Right hindlimb (tissue), 1 donor: ENCODE results near the gene KIRREL3.

ENCODE experiments used
- DNase-seq: peaks from one replicate; pipeline ENCODE4 v3.0.0-alpha.2; 2018

Gene KIRREL3

DNA sequence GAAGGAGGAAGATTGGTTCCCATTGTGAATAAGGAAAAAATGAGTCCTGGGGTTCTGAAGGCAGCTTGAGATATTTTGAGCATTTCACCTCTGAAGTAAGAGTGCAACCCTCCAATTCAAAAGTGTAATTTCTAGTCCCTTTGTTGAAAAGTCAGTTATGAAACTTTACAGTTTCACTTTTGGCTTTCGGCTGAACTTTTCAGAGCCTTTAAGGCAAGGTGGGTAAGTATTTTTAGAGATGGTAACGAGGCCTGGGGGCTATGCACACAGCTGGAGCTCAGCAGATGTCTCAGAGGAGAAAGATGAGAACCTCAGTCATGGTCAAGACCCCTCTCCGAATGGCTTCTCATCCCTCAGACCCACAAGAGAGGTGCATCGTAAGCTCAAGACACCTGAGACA is 267.6 kb downstream of the KIRREL3 start:
- no peak for DNase-seq

DNA sequence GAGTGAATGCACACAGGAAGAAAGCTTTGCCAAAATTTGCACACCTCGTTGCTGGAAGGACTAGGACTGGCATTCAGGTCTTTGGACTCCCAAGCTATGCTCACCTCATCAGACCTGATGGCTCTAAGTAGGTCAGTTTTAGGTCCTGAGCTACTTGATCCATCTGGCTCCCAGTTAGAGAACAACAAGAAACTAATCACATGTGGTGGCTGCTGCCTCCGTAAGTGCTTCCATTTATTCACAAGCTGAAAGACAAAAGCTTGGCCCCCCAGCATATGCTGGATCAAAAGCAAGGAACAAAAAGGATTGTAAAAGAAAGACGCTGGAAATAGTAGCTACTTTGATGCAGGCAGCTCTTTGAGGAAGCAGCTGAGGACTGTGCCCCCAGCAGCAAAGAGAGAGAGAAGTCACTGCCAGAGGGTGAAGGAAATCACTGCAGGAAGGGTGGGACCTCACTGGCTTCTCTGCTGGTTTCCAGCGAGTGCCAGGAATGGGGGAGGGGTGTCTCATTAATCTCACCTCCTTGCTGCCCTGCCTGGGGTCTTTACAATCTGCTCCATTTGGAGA is 268.9 kb downstream of the KIRREL3 start:
- no peak for DNase-seq

DNA sequence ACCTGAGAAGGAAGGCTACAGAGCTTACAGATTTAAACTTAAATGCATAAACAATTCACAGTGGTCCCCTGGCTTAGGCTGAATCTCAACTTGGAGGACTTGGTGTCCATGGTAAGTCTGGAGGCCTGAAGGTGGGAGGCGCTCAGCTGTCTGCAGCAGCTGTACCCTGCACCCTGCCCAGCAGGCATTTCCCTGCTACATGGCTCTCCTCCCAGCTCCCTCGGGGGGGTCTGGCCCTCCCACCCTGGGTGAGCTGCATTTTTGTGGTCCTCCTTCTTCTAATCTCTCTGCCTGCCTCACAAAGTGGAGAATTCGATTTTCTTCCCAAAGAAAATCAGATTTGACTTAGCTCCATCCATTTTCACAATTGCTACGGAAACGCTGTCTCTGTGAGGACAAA is 273.2 kb downstream of the KIRREL3 start:
- DNase-seq: no peak

DNA sequence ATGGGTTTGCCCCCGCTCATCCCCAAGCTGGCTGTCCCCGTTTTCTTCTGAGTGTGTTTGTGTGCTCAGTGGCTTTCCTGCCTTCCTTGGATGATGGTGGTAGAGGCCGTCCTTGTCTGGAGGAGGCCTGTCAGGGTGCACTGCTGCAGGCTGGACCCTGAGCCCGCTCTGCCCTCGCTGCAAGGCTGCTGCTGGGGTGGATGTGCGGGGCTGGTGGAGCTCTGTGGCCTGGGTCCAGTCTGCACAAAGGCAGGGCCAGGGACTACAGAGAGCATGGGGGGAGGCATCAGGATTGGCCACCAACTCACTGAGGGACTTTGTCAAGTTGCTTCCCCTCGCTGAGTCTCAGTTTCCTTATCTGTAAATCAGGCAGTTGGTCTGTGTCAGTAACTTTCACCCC is 275.0 kb downstream of the KIRREL3 start:
- DNase-seq: no peak

DNA sequence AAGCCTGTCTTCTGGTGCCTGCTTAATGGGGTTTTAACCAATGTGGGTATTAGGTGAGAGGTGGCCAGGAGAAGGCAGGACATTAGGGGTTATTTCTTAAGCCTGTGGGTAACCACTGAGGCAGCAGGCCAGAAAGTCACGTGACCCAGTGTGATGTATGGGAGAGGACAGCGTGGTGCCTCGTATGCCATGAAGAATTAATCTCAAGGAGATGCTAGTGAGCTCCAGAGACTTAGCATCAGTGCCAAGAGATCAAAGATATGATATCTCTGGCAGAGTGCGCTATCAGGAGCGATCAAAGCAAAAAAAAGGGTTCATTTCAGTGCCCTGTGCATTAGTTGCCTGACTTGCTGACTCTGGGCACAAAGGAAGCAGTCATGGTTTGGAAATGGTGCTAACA is 275.5 kb downstream of the KIRREL3 start:
- no peak for DNase-seq

DNA sequence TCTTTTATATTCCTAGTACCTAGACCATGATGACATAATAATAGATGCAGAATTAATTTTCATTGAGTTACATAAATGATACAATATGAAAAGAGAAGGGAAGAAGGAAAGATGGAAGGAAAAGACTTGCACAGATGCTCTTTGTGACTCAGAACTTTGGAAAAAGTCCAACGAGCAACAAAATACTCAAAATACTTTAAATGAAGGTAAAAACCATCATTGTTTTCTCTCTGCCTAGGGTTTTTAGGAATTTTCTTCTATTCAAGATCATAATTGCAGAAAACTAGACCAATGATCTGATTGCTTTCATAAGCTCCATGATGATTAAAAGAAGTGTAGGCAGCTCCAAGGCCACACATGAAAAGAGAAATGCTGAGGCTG is 276.9 kb downstream of the KIRREL3 start:
- DNase-seq: no peak

DNA sequence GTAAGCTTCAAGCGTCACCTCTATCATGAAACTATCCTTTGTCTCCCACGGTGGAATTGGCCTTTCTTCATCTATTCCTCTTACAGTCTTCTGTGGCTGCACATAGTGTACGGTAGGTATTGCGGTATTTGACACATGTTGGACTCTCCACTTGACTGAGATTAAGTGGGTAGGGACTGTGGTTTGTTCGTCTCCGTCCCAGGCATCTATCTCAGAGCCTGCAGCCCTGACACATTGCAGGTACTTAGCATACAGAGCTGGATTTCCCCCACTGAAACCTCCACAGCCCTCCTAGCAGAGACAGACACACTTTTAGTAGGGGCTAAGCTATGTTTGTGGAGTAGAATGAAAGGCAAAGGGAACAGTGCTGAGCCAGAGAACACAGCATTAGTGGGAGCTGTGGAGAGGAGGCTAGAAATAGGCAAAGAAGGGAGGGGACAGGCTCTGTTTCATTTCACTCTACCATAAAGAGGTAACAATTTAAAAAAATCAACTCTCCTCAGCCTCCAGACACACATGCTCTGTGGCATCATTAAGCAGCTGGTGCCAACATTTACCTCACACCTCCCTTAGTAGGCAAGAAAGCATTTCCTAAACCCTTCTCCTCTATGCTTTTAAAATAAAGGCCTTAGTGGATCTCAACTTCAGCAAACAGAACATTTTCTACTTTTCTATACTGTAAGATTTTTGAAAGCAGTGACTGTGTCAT is 277.5 kb downstream of the KIRREL3 start:
- no peak for DNase-seq

DNA sequence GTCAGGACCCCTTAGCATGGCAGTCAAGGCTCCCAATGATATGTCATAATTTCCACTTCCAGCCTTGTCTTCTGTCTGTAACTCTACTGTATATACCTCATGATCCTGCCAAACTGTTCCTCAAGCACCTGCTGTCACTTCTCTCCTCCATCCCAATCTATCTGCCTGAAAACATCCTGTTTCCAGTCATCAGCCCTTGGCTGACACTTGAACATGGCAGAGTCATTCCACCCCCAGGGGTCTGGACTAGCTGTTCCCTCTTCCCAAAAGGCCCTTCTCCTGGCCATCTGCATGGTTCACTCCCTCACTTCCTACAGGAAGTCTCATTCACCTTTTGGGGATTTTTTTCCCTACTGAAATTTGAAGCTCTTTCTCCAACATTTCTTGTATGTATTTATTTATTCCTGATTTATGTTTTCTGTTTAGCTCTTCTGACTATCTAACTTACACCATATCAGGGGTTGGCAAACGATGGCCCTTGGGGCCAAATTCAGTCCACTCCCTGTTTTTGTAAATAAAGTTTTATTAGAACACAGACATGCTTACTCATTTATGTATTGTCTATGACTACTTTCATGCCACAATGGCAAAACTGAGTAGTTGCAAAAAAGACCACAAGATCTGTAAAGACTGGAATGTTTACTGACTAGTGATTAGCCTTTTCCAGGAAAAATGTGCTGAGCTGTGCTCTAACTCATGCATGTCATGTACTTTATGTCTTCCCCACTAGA is 278.4 kb downstream of the KIRREL3 start:
- DNase-seq: no peak

DNA sequence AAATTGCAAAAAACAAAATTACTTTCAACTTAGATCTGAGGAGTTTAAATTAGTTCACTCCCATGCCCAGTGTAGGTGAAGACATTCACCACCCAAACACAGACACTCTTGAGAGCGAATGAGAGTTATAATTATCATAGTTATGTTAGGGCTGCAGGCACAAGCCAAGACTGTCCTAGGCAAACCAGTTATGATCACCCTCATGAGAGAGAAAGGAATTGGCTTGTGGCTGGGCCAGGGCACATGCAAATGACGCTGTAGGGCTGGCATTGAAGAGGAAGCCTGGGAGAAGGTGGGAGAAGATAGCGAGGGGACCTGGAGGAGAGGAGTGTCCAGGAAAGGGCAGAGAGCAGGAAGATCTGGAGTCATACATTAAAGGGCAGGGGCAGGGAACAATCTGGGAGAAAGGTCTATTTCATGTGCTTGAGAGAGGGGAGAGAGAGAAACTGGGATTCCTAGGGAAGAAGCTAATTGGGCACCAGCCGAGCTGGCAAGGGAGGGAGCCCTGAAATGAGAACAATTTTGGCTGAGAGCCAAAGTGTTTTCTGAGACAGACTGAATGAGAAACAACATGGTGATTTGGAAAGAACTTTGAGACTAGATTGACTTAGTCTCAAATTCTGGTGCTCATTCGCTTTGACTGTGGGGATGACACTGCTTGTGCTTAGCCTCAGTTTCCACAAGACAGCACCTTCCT is 279.9 kb downstream of the KIRREL3 start:
- DNase-seq: no peak

DNA sequence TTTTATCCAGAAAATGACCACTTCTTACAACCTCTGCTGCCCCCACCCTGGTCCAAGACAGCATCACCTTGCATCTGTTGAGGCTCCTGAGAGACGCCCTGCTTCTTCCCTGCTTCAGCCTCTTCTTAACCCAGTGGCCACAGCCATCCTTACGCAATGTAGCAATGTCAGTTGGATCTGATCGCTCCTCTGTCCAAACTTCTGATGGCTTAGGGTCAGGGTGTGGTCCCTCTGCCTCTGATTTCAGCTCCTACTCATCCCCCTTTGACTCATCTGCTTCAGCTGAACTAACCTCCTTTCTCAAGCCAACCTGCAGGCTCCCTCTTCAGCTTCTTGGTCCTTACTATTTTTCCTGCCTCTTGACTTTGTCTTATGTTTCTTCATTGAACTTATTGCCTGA is 280.8 kb downstream of the KIRREL3 start:
- no peak for DNase-seq

DNA sequence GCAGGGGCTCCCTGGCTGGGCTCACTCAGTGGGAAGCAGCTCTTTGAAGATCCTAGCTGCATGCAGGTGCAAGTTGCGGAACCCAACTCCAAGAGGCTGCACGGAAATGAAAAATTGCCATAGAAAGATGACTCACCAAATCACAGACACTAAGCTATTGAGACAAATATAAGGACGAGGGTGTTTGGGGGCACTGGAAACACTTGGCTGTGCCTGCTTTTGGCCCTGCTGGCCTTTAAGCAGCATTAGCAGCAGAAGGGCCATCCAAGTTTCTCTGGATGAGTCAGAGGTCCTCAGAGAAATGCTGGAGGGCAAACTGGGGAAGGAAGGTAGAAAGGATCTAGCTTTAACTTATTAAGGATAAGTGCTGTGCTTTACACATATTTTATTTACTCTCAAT is 282.3 kb downstream of the KIRREL3 start:
- DNase-seq: no peak

DNA sequence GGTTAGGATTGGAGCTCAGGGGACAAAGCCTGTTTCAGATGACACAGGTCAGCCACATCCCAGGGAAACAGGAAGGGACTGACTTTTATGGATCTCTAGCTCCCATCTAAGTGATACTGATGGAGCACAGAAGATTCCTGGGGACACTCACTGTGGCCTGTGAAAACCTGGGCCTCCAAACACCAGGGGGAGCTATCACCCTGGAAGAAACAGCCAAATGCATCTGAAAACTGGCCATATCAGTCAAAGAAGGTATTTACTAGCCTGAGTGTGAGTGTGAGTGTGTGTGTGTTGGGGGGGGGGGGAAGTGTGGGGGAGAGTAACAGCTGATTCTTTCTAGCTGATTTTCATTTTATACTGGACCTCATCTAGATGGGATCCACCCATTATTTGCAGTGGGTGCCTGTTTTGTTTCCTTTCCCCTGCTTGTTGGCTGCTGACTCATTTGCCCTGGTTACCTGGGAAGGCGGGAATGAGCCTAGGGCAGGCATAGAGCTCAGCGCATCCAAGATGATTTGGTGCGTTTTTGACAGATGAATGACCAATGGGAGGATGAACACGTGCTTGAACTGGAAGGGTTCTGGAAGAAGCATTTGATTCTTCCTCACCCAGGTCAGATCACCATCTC is 284.0 kb downstream of the KIRREL3 start:
- DNase-seq: peak; percentile 50

DNA sequence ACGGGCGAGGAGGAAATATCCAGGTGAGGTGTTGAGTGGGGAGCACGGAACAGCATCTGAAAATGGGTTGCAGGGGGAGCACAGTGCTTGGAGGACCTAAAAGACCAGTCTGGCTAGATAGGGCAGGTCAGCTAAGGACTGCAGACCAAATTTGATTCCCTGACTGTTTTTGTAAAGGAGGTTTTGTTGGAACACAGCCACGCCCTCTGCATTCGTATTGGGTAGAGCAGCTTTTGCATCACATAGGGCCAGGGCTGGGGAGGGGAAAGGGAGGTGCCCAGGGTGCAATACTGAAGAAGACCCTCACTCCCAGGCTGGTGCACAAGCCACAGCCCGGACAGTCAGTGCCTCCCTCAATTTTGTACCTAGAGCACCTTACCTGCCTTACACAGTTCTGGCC is 286.8 kb downstream of the KIRREL3 start:
- DNase-seq: no peak

DNA sequence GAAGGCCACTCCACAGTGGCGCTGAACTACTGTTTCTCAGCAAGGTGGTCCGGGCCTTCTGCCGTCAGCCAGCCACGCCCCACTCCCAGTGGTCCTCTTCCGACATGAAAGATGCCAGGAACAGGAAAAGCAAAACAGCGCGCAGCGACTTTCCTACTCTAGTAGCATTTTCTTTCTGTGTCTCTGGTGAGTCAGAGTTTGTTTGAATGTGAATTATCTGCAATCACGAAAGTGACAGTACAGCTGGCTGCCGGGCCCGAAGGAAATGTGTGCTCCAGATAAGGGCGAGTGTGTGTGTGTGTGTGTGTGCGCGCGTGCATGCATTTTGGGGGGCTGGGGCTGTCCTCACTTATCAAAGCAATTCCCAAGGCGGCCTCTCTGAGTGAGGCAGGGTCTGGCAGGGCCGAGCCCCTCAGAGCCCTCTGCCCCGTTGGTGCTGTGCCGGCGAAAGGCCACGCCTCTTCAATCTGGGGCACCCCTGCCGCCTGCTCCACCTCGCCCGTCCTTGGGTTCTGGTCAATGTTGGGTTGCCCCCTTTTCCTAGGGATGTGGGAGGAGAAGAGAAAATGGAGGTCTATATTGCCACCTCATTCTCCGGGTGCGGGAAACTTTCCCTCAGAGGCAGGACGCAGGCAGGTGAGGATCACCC is 288.5 kb downstream of the KIRREL3 start:
- no peak for DNase-seq

DNA sequence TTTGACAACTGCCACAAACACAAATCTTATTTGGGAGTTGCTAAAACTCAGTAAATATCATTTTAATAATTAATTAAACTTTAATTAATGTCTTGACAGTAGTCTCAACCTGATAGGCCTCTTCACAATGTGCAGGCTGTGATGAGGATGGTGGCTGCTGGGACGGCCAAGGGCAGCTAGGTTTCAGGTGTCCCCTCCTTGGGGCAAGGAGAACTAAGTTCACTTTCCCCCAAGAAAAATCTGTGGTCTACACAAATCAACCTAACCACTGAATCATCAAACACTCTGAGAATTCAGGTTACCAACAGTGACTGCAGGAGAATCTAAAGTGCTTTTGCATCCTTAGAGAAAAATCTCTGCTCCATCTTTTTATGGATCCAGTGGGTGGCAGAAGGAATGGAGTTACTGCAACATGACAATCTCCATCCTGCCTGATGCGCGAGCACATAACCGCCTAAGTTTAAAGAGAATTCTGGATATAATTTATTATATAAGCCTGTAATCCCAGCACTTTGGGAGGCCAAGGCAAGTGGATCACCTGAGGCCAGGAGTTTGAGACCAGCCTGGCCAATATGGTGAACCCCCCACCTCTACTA is 289.7 kb downstream of the KIRREL3 start:
- no peak for DNase-seq

DNA sequence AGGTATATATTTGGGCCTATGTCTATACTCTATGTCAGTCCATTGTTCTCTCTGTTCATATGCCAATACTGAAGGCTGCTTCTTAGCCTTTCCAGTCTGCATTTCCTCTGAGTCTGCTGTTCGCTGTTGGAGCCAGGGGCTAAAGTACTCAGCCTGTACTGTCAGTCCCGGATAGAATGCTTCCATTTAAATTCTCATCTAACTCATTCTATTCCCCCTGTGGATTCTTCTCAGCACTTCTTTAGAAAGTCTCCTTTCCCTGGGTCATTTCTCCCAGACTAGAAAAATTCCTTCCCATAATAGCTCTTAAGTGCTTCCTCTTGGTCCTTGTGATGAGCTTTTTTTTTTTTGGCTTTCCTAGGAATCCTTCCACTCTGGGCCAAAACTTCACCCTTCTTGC is 293.1 kb downstream of the KIRREL3 start:
- no peak for DNase-seq

DNA sequence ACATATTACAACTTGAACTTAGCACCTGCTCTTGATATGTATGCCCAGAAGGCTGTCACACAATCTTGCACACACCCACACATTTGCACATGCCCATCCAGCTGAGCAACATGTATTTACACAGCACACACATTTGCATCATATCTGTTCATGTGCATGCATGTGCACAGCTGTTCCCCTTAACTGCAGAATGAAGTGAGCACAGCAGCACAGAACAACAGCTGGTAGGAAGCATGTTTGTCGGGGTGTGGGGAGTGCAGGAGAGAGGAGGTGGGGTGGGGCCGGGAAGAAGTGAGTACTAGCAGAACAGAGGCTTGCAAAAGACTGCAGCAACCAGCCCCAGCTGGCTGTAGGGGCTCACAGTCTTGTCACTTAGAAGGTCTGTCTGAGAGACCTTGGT is 296.5 kb downstream of the KIRREL3 start:
- DNase-seq: peak; percentile 40

DNA sequence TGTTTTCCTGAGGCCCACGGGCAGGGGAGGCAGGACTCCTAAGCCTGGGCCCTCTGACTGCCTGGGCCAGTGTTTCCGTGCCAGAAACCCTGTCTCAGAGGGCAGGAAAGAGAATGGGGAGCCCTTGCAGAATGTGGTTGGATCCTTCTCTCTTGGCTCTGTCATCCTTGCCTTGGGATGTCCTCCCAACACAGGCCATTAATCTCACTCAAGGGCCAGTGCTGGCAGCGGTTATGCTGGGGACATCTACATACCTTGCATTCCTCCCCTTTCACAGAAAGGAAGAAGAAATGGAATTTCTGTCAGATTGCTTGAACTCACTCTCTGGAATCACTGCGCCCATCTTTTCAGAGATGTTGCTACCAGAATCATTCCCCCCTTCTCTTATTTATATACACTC is 296.9 kb downstream of the KIRREL3 start:
- DNase-seq: no peak

DNA sequence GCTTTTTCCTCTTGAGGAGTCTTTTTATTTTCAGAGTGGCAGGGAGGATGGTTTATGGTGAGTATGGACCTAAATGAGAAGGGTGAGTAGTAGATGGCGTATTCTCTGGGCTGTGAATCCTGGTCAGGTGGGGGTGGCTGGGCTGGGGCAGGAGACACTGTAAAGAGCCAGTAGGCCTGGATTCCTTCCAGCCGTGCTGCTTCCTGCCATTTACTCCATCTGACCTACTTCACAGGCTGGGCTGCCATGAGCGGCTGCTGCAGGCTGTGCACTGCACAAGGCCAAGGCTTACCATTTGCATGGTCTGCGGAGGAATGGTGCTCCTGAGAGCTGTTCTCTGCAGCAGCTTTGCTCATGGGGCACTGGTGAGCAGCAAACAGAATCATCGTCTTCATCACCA is 297.6 kb downstream of the KIRREL3 start:
- no peak for DNase-seq

DNA sequence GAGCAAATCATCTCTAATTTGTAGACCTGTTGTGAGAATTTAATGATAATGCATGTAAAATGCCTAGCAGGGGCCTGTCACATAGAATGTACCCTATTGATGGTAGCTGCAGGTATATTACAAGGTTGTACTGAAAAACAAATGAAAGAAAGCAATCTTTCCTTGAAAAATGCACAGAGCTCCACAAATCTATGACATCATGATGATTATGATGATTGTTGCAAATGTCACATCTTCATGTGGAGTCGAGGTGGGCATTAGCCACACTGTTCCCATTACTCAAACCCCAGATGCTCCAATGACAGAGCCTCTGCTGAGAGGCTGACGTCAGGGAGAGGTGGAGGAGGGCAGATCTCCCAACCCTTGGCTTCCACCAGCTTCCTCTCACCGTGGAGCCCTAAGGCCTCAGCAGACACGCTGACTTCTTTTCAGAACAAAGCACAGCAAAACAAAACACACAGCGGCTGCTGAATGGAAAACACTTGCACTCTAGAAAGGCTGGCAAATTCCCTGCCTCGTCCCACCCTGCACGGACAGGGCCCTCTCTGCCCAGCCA is 298.3 kb downstream of the KIRREL3 start:
- DNase-seq: no peak

DNA sequence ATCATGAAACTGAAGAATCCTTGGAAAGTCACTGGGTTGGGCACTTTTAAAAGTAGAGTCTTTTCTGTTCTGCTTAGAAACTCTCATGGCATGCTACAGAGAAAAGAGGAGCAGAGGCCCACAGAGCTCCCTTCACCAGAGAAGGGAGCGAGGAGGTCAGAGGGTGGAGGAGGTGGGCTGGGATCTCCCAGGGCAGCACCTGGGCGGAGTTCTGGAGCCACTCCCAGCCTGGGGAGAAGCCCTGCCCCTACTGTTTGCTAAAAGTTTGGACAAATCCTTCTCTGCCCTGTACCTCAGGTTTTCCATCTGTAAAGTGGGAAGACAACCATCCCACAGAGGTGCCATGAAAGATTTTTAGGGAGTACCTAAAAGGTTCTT is 299.1 kb downstream of the KIRREL3 start:
- no peak for DNase-seq
